T-cell (primary cell): ENCODE data around the gene TP53I11. TPM values are rescaled to one million over a fixed set of nuclear protein-coding genes. Genes with fewer than 3 reads are reported as not detected.

Source experiments
- ATAC-seq, 4 experiments: fragments of 200-7000 bp in 3 of 4; fragments of 150-1000 bp in 1 of 4; cut with Tn5 transposase; replicated peaks in 1 of 4; 1 replicate in 3 of 4; 2 replicates in 1 of 4; pipeline ENCODE4 v1.10.0; 2021; ENCODE audit warnings: moderate library complexity in 3 of 4, mild to moderate bottlenecking in 2 of 4, moderate number of reproducible peaks in 1 of 4
- CTCF ChIA-PET, 2 donors: fragments of 300-600 bp; sonication (Branson Sonifier 250); formaldehyde crosslinking; loops; one replicate each; lab custom pipeline; 2022; ENCODE audit warnings: antibody characterized with exemption in 2 of 2; lab: Charles Lee
- POLR2A ChIA-PET, 2 donors: fragments of 300-600 bp; sonication (Branson Sonifier 250); formaldehyde crosslinking; loops; one replicate each; lab custom pipeline; 2022; ENCODE audit warnings: antibody characterized with exemption in 2 of 2; lab: Charles Lee
- DNase-seq, 35 experiments: peaks; one replicate each; pipeline versions ENCODE4 v3.0.0 to v3.0.0-alpha.2; 2013 to 2023
- H3K27ac ChIP-seq: one replicate; pipeline ENCODE4 v1.5.1; 2013; ENCODE audit warnings: low read length
- H3K27me3 ChIP-seq, 2 experiments: replicated peaks in 1 of 2; 1 replicate in 1 of 2; 2 replicates in 1 of 2; pipeline versions ENCODE4 v1.6.1 to v1.7.0; 2013; ENCODE audit warnings: low read length in 1 of 2, mixed read lengths in 1 of 2; ENCODE audit not compliant: control insufficient read depth in 2 of 2, insufficient read depth in 2 of 2; ENCODE audit errors: extremely low read depth in 1 of 2
- H3K36me3 ChIP-seq, 2 donors: 1 replicate in 1 of 2; 2 replicates in 1 of 2; pipeline versions ENCODE4 v1.6.1 to v1.7.0; 2013; ENCODE audit warnings: low read length in 1 of 2; ENCODE audit not compliant: control insufficient read depth in 2 of 2, insufficient read depth in 1 of 2; ENCODE audit errors: extremely low read depth in 1 of 2
- H3K4me1 ChIP-seq, 2 experiments: 1 replicate in 1 of 2; 2 replicates in 1 of 2; pipeline versions ENCODE4 v1.6.1 to v1.7.0; 2013; ENCODE audit warnings: low read length in 2 of 2, mixed read lengths in 1 of 2; ENCODE audit not compliant: insufficient read depth in 2 of 2, control insufficient read depth in 1 of 2; ENCODE audit errors: extremely low read depth in 1 of 2
- H3K4me3 ChIP-seq, 2 donors: 1 replicate in 1 of 2; 2 replicates in 1 of 2; pipeline versions ENCODE4 v1.5.1 to v1.7.0; 2013; ENCODE audit warnings: mild to moderate bottlenecking in 2 of 2, low read length in 1 of 2, moderate library complexity in 1 of 2; ENCODE audit not compliant: control insufficient read depth in 1 of 2; ENCODE audit errors: extremely low read depth in 1 of 2
- H3K9me3 ChIP-seq: 2 replicates; pipeline ENCODE4 v1.7.0; 2013
- H3K27ac Mint-ChIP-seq, 2 donors: one replicate each; pipeline ENCODE4 v1.8.0; 2020 to 2021; ENCODE audit warnings: mild to moderate bottlenecking in 2 of 2, mixed read lengths in 2 of 2
- H3K27me3 Mint-ChIP-seq, 2 donors: one replicate each; pipeline ENCODE4 v1.8.0; 2021 to 2022; ENCODE audit warnings: mixed read lengths in 2 of 2
- H3K36me3 Mint-ChIP-seq: one replicate; pipeline ENCODE4 v1.8.0; 2021; ENCODE audit warnings: mixed read lengths
- H3K4me1 Mint-ChIP-seq, 3 donors: one replicate each; pipeline ENCODE4 v1.8.0; 2020 to 2022; ENCODE audit warnings: mixed read lengths in 3 of 3, mild to moderate bottlenecking in 1 of 3
- H3K4me3 Mint-ChIP-seq, 3 donors: one replicate each; pipeline ENCODE4 v1.8.0; 2020 to 2022; ENCODE audit warnings: mild to moderate bottlenecking in 3 of 3, mixed read lengths in 3 of 3, moderate library complexity in 3 of 3
- H3K9me3 Mint-ChIP-seq, 3 donors: one replicate each; pipeline ENCODE4 v1.8.0; 2020 to 2022; ENCODE audit warnings: mixed read lengths in 3 of 3
- WGBS: methylation state at CpG from one replicate; pipeline ENCODE4 v1.1.5; 2013; ENCODE audit warnings: missing lambda C conversion rate; ENCODE audit not compliant: insufficient coverage; 5-methylcytosine and 5-hydroxymethylcytosine counted together
- total RNA-seq, 35 experiments: library from RNA in 6 of 35; stranded (reverse) in 6 of 35; fragments of 120-200 nt in 1 of 35; gene quantifications; one replicate each; pipeline versions ENCODE4 v1.2.1 to v1.2.4 and lab custom pipeline; 2013 to 2026

TP53I11 gene
- total RNA-seq, 5 donors from 2014 or later (not counting 1 experiment from before 2014, with no cell fraction given): 6.6 to 27.0 (median 16.4) TPM

- peak; percentile 29 to 90 (median 76) for DNase-seq
- Mint-ChIP-seq H3K36me3 (peaks cover 8% of the 10 kb centered on the region), H3K27me3 (no peaks in the 10 kb centered on the region), H3K9me3 (no peaks in the 10 kb centered on the region), H3K27ac (peak overlapping the region; percentile 12 to 39), H3K4me1 (peaks cover 4 to 19% (median 11%) of the 10 kb centered on the region in 3 donors), H3K4me3 (no peak overlapping the region)
- Histone ChIP-seq H3K4me1 (peaks cover 0 to 8% of the 10 kb centered on the region in 2 experiments), H3K4me3 (no peak overlapping the region), H3K36me3 (peaks cover 3 to 14% of the 10 kb centered on the region in 2 donors), H3K27me3 (peaks cover 0 to 9% of the 10 kb centered on the region in 2 experiments), H3K27ac (no peak overlapping the region), H3K9me3 (no peaks in the 10 kb centered on the region)
- WGBS: 35% methylated on average over 18 of the region's 24 CpGs
- CTCF ChIA-PET: interaction anchor here (0.6 to 2.0 kb wide), 20 partner anchors 9 to 827 kb away, joined by 3 to 23 read pairs (median 4); no protein-coding TSS in a partner anchor
- POLR2A ChIA-PET: no interaction called here
- peak; percentile 70 to 87 (median 80) for ATAC-seq
Observed at GRCh38 chr11:44911029-44911814, 39.5 kb downstream of the TP53I11 start.

DNA sequence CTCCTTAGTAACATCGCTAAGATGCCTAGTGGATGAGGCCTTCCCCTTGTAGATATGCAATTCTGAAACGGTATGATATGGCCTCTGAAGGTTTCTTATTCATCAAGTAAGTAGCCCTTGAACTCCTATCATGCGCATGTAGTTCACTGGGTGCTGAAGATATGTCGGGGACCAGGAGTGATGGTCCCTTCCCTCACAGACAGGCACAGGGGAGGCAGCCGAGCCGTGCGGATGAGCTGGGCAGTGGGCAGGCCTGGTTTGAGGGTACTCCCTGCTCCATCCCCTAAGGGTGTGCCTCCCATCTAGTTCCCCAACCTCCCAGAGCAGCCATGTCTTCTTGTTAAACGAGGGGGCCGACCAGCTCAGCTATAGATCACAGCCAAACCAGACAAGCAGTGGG, 40.1 kb downstream of the TP53I11 start:
- no peaks in the 10 kb centered on the region for H3K9me3 ChIP-seq
- peaks cover 0 to 9% of the 10 kb centered on the region in 2 experiments for H3K27me3 ChIP-seq
- 85% methylated on average over 5 of the region's 9 CpGs for WGBS
- no peak for DNase-seq
- peaks cover 0 to 8% of the 10 kb centered on the region in 2 experiments for H3K4me1 ChIP-seq
- CTCF ChIA-PET: interaction anchor here (0.7 to 2.0 kb wide), 7 partner anchors 11 to 356 kb away, joined by 3 to 23 read pairs (median 5); no protein-coding TSS in a partner anchor
- peak overlapping the region in 1 of 2 donors; percentile 39 for H3K27ac Mint-ChIP-seq
- ATAC-seq: no peak
- H3K9me3 Mint-ChIP-seq: no peaks in the 10 kb centered on the region
- no peak overlapping the region for H3K4me3 ChIP-seq
- peaks cover 8% of the 10 kb centered on the region for H3K36me3 Mint-ChIP-seq
- H3K27me3 Mint-ChIP-seq: no peaks in the 10 kb centered on the region
- H3K36me3 ChIP-seq: peaks cover 3 to 11% of the 10 kb centered on the region in 2 donors
- H3K4me1 Mint-ChIP-seq: peaks cover 4 to 19% (median 11%) of the 10 kb centered on the region in 3 donors
- no peak overlapping the region for H3K27ac ChIP-seq
- POLR2A ChIA-PET: no interaction called here
- H3K4me3 Mint-ChIP-seq: no peak overlapping the region

DNA sequence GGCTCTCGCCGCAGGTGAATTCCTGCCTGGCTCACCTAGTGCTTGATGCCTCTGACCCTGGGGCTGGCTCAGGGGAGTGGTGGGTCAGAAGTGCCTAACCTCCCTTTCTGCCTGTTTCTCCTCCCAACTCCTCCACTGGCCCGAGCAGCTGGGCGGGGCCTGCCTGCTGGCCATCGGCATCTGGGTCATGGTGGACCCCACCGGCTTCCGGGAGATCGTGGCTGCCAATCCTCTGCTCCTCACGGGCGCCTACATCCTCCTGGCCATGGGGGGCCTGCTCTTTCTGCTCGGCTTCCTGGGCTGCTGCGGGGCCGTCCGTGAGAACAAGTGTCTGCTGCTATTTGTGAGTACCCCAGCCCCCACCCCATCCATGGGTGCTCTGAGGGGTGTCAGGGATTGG, 41.1 kb downstream of the TP53I11 start:
- Histone ChIP-seq H3K9me3 (no peaks in the 10 kb centered on the region), H3K27ac (no peak overlapping the region), H3K4me3 (no peak overlapping the region), H3K36me3 (peaks cover 3% of the 10 kb centered on the region in 2 donors), H3K4me1 (peaks cover 0 to 8% of the 10 kb centered on the region in 2 experiments), H3K27me3 (peaks cover 0 to 9% of the 10 kb centered on the region in 2 experiments)
- ATAC-seq (no peak), DNase-seq (no peak)
- no peak overlapping the region for H3K27ac Mint-ChIP-seq
- 93% methylated on average over 5 of the region's 14 CpGs for WGBS
- no peak overlapping the region for H3K4me3 Mint-ChIP-seq
- H3K4me1 Mint-ChIP-seq: peaks cover 4 to 19% (median 8%) of the 10 kb centered on the region in 3 donors
- no peaks in the 10 kb centered on the region for H3K27me3 Mint-ChIP-seq
- peaks cover 8% of the 10 kb centered on the region for H3K36me3 Mint-ChIP-seq
- POLR2A ChIA-PET: no interaction called here
- CTCF ChIA-PET: no interaction called here
- no peaks in the 10 kb centered on the region for H3K9me3 Mint-ChIP-seq

- no peak overlapping the region for H3K4me3 ChIP-seq
- H3K4me1 ChIP-seq: peaks cover 0 to 8% of the 10 kb centered on the region in 2 experiments
- no peak overlapping the region for H3K27ac Mint-ChIP-seq
- no peaks in the 10 kb centered on the region for H3K27me3 Mint-ChIP-seq
- WGBS: 50% methylated on average over 2 of the region's 5 CpGs
- peaks cover 4% of the 10 kb centered on the region for H3K36me3 Mint-ChIP-seq
- H3K9me3 ChIP-seq: no peaks in the 10 kb centered on the region
- ChIA-PET CTCF (interaction anchor here (0.5 to 0.6 kb wide), 2 partner anchors 26 to 132 kb away, joined by 3 read pairs; no protein-coding TSS in a partner anchor), POLR2A (no interaction called here)
- H3K36me3 ChIP-seq: peaks cover 0 to 3% of the 10 kb centered on the region in 2 donors
- H3K4me1 Mint-ChIP-seq: peaks cover 4 to 12% (median 8%) of the 10 kb centered on the region in 3 donors
- DNase-seq (no peak), ATAC-seq (no peak)
- no peak overlapping the region for H3K27ac ChIP-seq
- H3K9me3 Mint-ChIP-seq: no peaks in the 10 kb centered on the region
- H3K4me3 Mint-ChIP-seq: no peak overlapping the region
- peaks cover 0 to 11% of the 10 kb centered on the region in 2 experiments for H3K27me3 ChIP-seq
Observed at GRCh38 chr11:44906649-44907048, 44.0 kb downstream of the TP53I11 start.

DNA sequence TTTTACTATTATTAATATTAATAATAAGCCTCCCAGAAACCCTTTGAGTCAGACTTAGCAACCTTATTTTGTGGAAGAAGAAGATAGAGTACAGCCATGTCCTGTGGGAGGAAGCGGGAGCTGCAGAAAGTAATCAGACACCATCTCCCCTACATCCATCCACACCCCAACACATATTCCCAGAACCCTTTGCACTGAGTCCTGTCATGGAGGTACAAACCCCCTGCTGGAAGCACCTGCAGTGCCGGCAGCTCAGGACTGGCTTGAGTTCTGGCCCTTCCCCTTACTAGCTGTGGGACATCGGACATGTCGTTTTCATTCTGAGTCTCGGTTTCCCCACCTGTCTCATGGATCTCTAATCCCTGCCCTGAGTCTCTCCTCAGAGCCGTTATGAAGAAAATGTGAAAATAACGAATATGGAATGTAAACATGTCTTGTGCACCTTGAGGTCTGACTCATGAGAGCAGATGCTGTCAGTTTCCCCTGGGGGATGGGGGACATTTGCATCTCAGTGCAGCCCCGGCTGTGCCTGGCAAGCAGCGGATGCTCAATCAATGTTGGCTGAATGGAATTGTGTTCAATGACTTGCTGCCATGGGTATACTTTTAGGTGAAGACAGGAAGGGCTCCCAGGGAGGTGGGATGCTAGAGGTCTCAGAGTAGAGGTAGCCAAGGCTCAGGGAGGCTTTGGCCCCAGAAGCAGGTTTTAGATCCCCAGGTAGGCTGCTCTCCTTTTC, 45.4 kb downstream of the TP53I11 start:
- Histone ChIP-seq H3K27me3 (peaks cover 0 to 5% of the 10 kb centered on the region in 2 experiments), H3K4me1 (no peaks in the 10 kb centered on the region), H3K27ac (no peak overlapping the region), H3K9me3 (no peaks in the 10 kb centered on the region), H3K4me3 (no peak overlapping the region), H3K36me3 (peaks cover 0 to 3% of the 10 kb centered on the region in 2 donors)
- Mint-ChIP-seq H3K36me3 (no peaks in the 10 kb centered on the region), H3K27ac (peak overlapping the region; percentile 38 to 41), H3K9me3 (no peaks in the 10 kb centered on the region), H3K27me3 (no peaks in the 10 kb centered on the region), H3K4me3 (no peak overlapping the region), H3K4me1 (peaks cover 0 to 1% (median 0%) of the 10 kb centered on the region in 3 donors)
- DNase-seq: no peak
- POLR2A ChIA-PET: no interaction called here
- no peak for ATAC-seq
- CTCF ChIA-PET: no interaction called here
- 93% methylated on average over 8 of the region's 9 CpGs for WGBS

DNA sequence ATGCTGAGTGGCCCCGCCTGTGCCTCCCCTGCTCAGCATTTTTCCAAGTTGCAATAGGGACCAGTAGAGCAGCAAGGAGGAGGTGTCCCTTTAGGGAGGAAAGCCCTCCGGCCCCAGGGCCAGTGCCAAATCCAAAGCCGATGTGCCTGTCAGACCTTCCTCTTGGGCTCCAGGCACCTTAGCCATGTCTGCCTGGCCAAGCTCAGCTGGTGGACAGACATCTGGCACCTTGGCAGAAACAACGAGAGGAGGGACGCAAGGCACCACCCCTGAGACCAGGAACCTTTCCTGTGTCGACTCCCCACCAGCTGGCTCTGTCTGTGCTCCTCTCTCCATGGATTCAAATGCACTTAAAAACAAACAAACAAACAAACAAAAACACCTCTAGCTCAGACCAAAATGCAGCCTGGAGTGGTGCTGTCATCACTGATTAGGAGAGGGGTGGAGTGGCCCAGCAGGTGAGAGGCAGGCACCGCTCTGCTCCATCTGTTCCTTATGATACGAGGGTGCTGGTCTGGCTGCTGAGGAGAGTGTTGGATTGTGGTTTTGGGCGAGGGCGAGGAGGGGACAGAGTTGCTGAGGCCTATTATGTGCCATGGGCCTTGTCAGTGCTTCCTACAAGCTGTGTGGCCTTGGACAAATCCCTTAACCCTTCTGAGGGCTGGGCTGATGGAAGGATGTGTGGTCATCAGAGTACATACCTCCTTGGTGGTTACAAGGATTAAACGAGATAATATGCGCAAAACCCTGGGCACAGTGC, 46.2 kb downstream of the TP53I11 start:
- no peak overlapping the region for H3K27ac Mint-ChIP-seq
- no peaks in the 10 kb centered on the region for H3K4me1 Mint-ChIP-seq
- no peak overlapping the region for H3K4me3 Mint-ChIP-seq
- H3K4me1 ChIP-seq: no peaks in the 10 kb centered on the region
- H3K9me3 ChIP-seq: no peaks in the 10 kb centered on the region
- H3K4me3 ChIP-seq: no peak overlapping the region
- ATAC-seq (no peak), DNase-seq (no peak)
- peaks cover 0 to 5% of the 10 kb centered on the region in 2 experiments for H3K27me3 ChIP-seq
- H3K27ac ChIP-seq: no peak overlapping the region
- 80% methylated on average over 7 of the region's 12 CpGs for WGBS
- POLR2A ChIA-PET: no interaction called here
- H3K36me3 Mint-ChIP-seq: peaks cover 6% of the 10 kb centered on the region
- H3K27me3 Mint-ChIP-seq: no peaks in the 10 kb centered on the region
- no peaks in the 10 kb centered on the region for H3K9me3 Mint-ChIP-seq
- CTCF ChIA-PET: no interaction called here
- H3K36me3 ChIP-seq: peaks cover 0 to 3% of the 10 kb centered on the region in 2 donors
